GM21619 (cell line): Measurements from ENCODE around the gene SMG1.
"Not testable (repeated sequence)": the region's sequence is repeated elsewhere in the genome, so short reads cannot be mapped to it uniquely, and the experiment has no call there.

Experiments used
- ATAC-seq: cut with Tn5 transposase; IDR thresholded peaks from one replicate; pipeline ENCODE4 v1.9.1; 2021; ENCODE audit not compliant: unreplicated experiment

The SMG1 gene

GRCh38 chr16:18925986-18926865, at the start of gene SMG1:
SMG1 (minus strand) TSS chr16:18926408; CDS start chr16:18926041, 367 bp downstream.
- peak; percentile 80 for ATAC-seq

GRCh38 chr16:18975109-18975508, 48.9 kb upstream of the SMG1 start:
- ATAC-seq = no peak

GRCh38 chr16:18969855-18970240, 43.6 kb upstream of the SMG1 start:
- ATAC-seq = no peak

GRCh38 chr16:18969050-18969854, 43.0 kb upstream of the SMG1 start:
- ATAC-seq = no peak

- ATAC-seq = no peak
Measured at GRCh38 chr16:18966791-18967190, 40.6 kb upstream of the SMG1 start.

GRCh38 chr16:18965555-18965954, 39.3 kb upstream of the SMG1 start:
- ATAC-seq = no peak

GRCh38 chr16:18959031-18959505, 32.9 kb upstream of the SMG1 start:
- ATAC-seq = no peak

- ATAC-seq = no peak
Measured at GRCh38 chr16:18958621-18959029, 32.4 kb upstream of the SMG1 start.

- ATAC-seq = not testable (repeated sequence)
Measured at GRCh38 chr16:18956658-18957241, 30.5 kb upstream of the SMG1 start.

- not testable (repeated sequence) for ATAC-seq
Measured at GRCh38 chr16:18955874-18956580, 29.8 kb upstream of the SMG1 start.

- ATAC-seq = no peak
Measured at GRCh38 chr16:18953547-18953946, 27.3 kb upstream of the SMG1 start.

- ATAC-seq = no peak
Measured at GRCh38 chr16:18950469-18951185, 24.4 kb upstream of the SMG1 start.

- ATAC-seq = no peak
Measured at GRCh38 chr16:18948372-18949020, 22.3 kb upstream of the SMG1 start.

- ATAC-seq = no peak
Measured at GRCh38 chr16:18945233-18945632, 19.0 kb upstream of the SMG1 start.

GRCh38 chr16:18943414-18943813, 17.2 kb upstream of the SMG1 start:
- ATAC-seq = no peak

GRCh38 chr16:18942061-18942460, 15.9 kb upstream of the SMG1 start:
- ATAC-seq = no peak

GRCh38 chr16:18941471-18941870, 15.3 kb upstream of the SMG1 start:
- no peak for ATAC-seq

GRCh38 chr16:18938986-18939385, 12.8 kb upstream of the SMG1 start:
- ATAC-seq = no peak

GRCh38 chr16:18937390-18937789, 11.2 kb upstream of the SMG1 start:
- ATAC-seq = no peak
